PC-3 (cell line): ENCODE measurements around the gene KRTAP9-7.

Experiments used
- CTCF ChIP-seq: fragments of 300-600 bp; sonication (generic); conservative IDR thresholded peaks from 2 replicates; pipeline ENCODE4 v1.5.1; 2017; ENCODE audit warnings: antibody characterized with exemption, low read depth, mild to moderate bottlenecking, low read length
- EZH2 ChIP-seq: fragments of 300-600 bp; sonication (generic); IDR thresholded peaks from one replicate; pipeline ENCODE4 v1.6.1; 2017; ENCODE audit warnings: antibody characterized with exemption, mild to moderate bottlenecking, low read length; ENCODE audit not compliant: unreplicated experiment

GRCh38 chr17:41315814-41316445 is 40.4 kb downstream of the KRTAP9-7 start:
- TF ChIP-seq EZH2 (no peak), CTCF (no peak)
